GM12878 (cell line): ENCODE results near the gene NEK7. TPM values are rescaled to one million over a fixed set of nuclear protein-coding genes. Genes with fewer than 3 reads are reported as not detected.

ENCODE experiments used
- ATAC-seq: fragments of 200-7000 bp; cut with Tn5 transposase; 3 replicates; pipeline ENCODE4 v1.9.1; 2020; ENCODE audit warnings: mild to moderate bottlenecking, moderate library complexity
- BruUV-seq: library from RNA; stranded (reverse); fragments of 400-500 nt; replicated peaks from 2 replicates; lab custom pipeline; 2021; lab: Mats Ljungman, UMichigan
- CTCF ChIA-PET: fragments of 300-600 bp; sonication (Branson Sonifier 250); formaldehyde crosslinking; extraction: SDS; loops from one replicate; lab custom pipeline; 2021; ENCODE audit warnings: inconsistent platforms; lab: Yijun Ruan, JAX
- POLR2A ChIA-PET: fragments of 350-600 bp; formaldehyde crosslinking; extraction: SDS; loops from one replicate; lab custom pipeline; 2021; ENCODE audit warnings: inconsistent platforms; lab: Charles Lee
- RAD21 ChIA-PET: fragments of 300-600 bp; sonication (Branson Sonifier 250); formaldehyde crosslinking; loops from one replicate; lab custom pipeline; 2023; ENCODE audit warnings: antibody characterized with exemption; ENCODE audit not compliant: unreplicated experiment; lab: Charles Lee
- SMC1A ChIA-PET: fragments of 300-600 bp; sonication (Branson Sonifier 250); formaldehyde crosslinking; loops from one replicate; lab custom pipeline; 2023; ENCODE audit not compliant: unreplicated experiment, uncharacterized antibody; lab: Charles Lee
- DNase-seq: peaks from one replicate; pipeline ENCODE4 v3.0.0-alpha.2; 2011; ENCODE audit warnings: low read depth, low spot score
- FAIRE-seq: peaks from 3 replicates; lab custom pipeline; 2011; peaks lifted over from hg19 to GRCh38; lab: Jason Lieb, UNC
- H2AFZ ChIP-seq: 2 replicates; pipeline ENCODE4 v1.6.0; 2011; ENCODE audit warnings: low read depth, low read length, control low read depth; ENCODE audit not compliant: control insufficient read depth
- H3K27ac ChIP-seq: 2 replicates; pipeline ENCODE4 v1.5.1; 2011; ENCODE audit warnings: control low read depth; ENCODE audit not compliant: control insufficient read depth, insufficient read depth
- H3K27me3 ChIP-seq, 2 experiments: replicated peaks in 1 of 2; 2 replicates each; pipeline versions ENCODE4 v1.6.0 to v1.6.1; 2011; ENCODE audit warnings: low read length in 1 of 2; ENCODE audit not compliant: control insufficient read depth in 2 of 2, insufficient read depth in 2 of 2
- H3K36me3 ChIP-seq, 2 experiments: 2 replicates each; pipeline ENCODE4 v1.5.1; 2011; ENCODE audit warnings: low read length in 1 of 2; ENCODE audit not compliant: control insufficient read depth in 2 of 2, insufficient read depth in 2 of 2
- H3K4me1 ChIP-seq: 2 replicates; pipeline ENCODE4 v1.6.1; 2011; ENCODE audit warnings: mild to moderate bottlenecking, low read length, moderate library complexity, mixed read lengths; ENCODE audit not compliant: control insufficient read depth, insufficient read depth
- H3K4me2 ChIP-seq: 2 replicates; pipeline ENCODE4 v1.6.0; 2011; ENCODE audit warnings: control low read depth; ENCODE audit not compliant: control insufficient read depth, insufficient read depth
- H3K4me3 ChIP-seq: fragments of 200-600 bp; sonication (generic); 2 replicates; pipeline ENCODE4 v1.5.1; 2016
- H3K79me2 ChIP-seq: 2 replicates; pipeline ENCODE4 v1.6.0; 2011; ENCODE audit warnings: low read length; ENCODE audit not compliant: control insufficient read depth, insufficient read depth
- H3K9ac ChIP-seq: 2 replicates; pipeline ENCODE4 v1.8.0; 2011; ENCODE audit warnings: low read length, control low read depth, mixed read lengths; ENCODE audit not compliant: control insufficient read depth, insufficient read depth
- H3K9me3 ChIP-seq: replicated peaks from 3 replicates; pipeline ENCODE4 v1.5.1; 2011; ENCODE audit warnings: mild to moderate bottlenecking, low read length; ENCODE audit not compliant: control insufficient read depth, insufficient read depth
- H4K20me1 ChIP-seq: 2 replicates; pipeline ENCODE4 v1.6.0; 2011; ENCODE audit not compliant: control insufficient read depth, insufficient read depth
- ASH2L ChIP-seq: fragments of 300-600, 200-600 bp; sonication (generic); IDR thresholded peaks from 2 replicates; pipeline ENCODE4 v1.6.1; 2017; ENCODE audit warnings: low read depth, mild to moderate bottlenecking, borderline replicate concordance
- ATF3 ChIP-seq: IDR thresholded peaks from 2 replicates; pipeline ENCODE4 v1.6.1; 2011; ENCODE audit warnings: low read depth, mild to moderate bottlenecking, low read length, moderate library complexity, borderline replicate concordance; ENCODE audit errors: extremely low read depth
- HDAC6 ChIP-seq: fragments of 200-600 bp; sonication (generic); IDR thresholded peaks from one replicate; pipeline ENCODE4 v1.8.0; 2017; ENCODE audit warnings: antibody characterized with exemption; ENCODE audit not compliant: unreplicated experiment
- IKZF2 ChIP-seq, 2 experiments: fragments of 450-650 bp; IDR thresholded peaks; 2 replicates each; pipeline ENCODE4 v1.6.1; 2017; ENCODE audit warnings: mild to moderate bottlenecking in 2 of 2, moderate library complexity in 2 of 2
- POLR2A ChIP-seq: IDR thresholded peaks from 2 replicates; pipeline ENCODE4 v1.6.1; 2011; ENCODE audit warnings: low read depth, mild to moderate bottlenecking, low read length
- SMAD5 ChIP-seq: IDR thresholded peaks from 2 replicates; pipeline ENCODE4 v1.6.1; 2016; ENCODE audit warnings: antibody characterized with exemption, low read depth
- SP1 ChIP-seq: IDR thresholded peaks from one replicate; pipeline ENCODE4 v1.6.1; 2011; ENCODE audit warnings: low read depth, low read length
- TCF12 ChIP-seq: IDR thresholded peaks from 2 replicates; pipeline ENCODE4 v1.6.1; 2011; ENCODE audit warnings: low read depth, mild to moderate bottlenecking, low read length
- ZSCAN29 ChIP-seq: fragments of 450-650 bp; IDR thresholded peaks from 2 replicates; pipeline ENCODE4 v1.6.1; 2017; ENCODE audit warnings: mild to moderate bottlenecking, moderate library complexity
- in situ Hi-C: fragments of 300-500 bp; cut with MboI; formaldehyde crosslinking; loops from 9 replicates; pipeline ENCODE4 v1.14.3; 2018; ENCODE audit warnings: mixed read lengths
- intact Hi-C: fragments of 100-400 bp; cut with micrococcal nuclease; formaldehyde crosslinking; loops from one replicate; pipeline ENCODE4 v1.14.2; 2022; ENCODE audit not compliant: unreplicated experiment
- polyA plus RNA-seq, 11 experiments: library from polyadenylated mRNA; depleted of rRNA in 4 of 11; unstranded in 6 of 11; stranded (reverse) in 5 of 11; fragments of >200 nt; fragmentation: Nextera tagmentation in 4 of 11; fragmentation: Illumina TruSeq in 1 of 11; extraction: Ambion mirVana in 4 of 11; extraction: Trizol in 1 of 11; gene quantifications; 1 replicate in 1 of 11; 2 replicates in 10 of 11; pipeline versions ENCODE4 v1.2.1 to v1.2.3, GENCODE V29; 2011 to 2016; ENCODE audit warnings: inconsistent platforms in 2 of 11, missing spikeins in 2 of 11, low read depth in 1 of 11
- total RNA-seq, 4 experiments: library from RNA; depleted of rRNA in 3 of 4; stranded (reverse); fragments of >200 nt in 3 of 4; fragmentation: Illumina TruSeq in 1 of 4; extraction: Trizol in 1 of 4; gene quantifications; 2 replicates each; pipeline versions ENCODE4 v1.2.1 to v1.2.3, GENCODE V29; 2013 to 2021

The NEK7 gene
- total and polyA plus RNA-seq, 10 of the 15 experiments (the other 5 are each of a cell fraction or from before 2014, with no cell fraction given) = 9.4 to 77.7 (median 24.0) TPM

GRCh38 chr1:198291036-198291435, 134.2 kb downstream of the NEK7 start (continued):
- TF ChIP-seq HDAC6 (no peak), ASH2L (no peak), TCF12 (no peak), POLR2A (no peak), ATF3 (no peak), SP1 (no peak), IKZF2 (IDR thresholded peaks at IDR 0.05) (no peak)

- H3K4me3 ChIP-seq = no peak overlapping the region
- ChIA-PET SMC1A (no interaction called here), RAD21 (no interaction called here), POLR2A (no interaction called here), CTCF (no interaction called here)
- no peaks in the 10 kb centered on the region for H3K4me1 ChIP-seq
- H2AFZ ChIP-seq = no peak overlapping the region
- no peaks in the 10 kb centered on the region for H3K79me2 ChIP-seq
- no peaks in the 10 kb centered on the region for H3K9me3 ChIP-seq
- H3K27me3 ChIP-seq = no peaks in the 10 kb centered on the region
- ATAC-seq (no peak), DNase-seq (no peak), FAIRE-seq (no peak)
- no peak overlapping the region for H3K9ac ChIP-seq
- no peaks in the 10 kb centered on the region for H4K20me1 ChIP-seq
- no peak overlapping the region for H3K4me2 ChIP-seq
- in situ Hi-C loops = no loop called here
- no TSS peak for BruUV-seq
- H3K27ac ChIP-seq = no peak overlapping the region
- no peaks in the 10 kb centered on the region; a peak in 2 of 4 replicates for H3K36me3 ChIP-seq
- TF ChIP-seq ZSCAN29 = no peak
- no peak for TF ChIP-seq SMAD5
- TF ChIP-seq, all 136 proteins: peak for 0
- intact Hi-C loops = loop anchor here (10.0 kb wide), 1 partner anchor 173 kb away; no protein-coding TSS in a partner anchor
These were observed 135.1 kb downstream of the NEK7 start for GRCh38 chr1:198291924-198292323.
